Retinal pigment epithelial cell (primary cell): ENCODE data around the gene DLK1.

ENCODE experiments used
- DNase-seq: peaks from one replicate; pipeline ENCODE4 v3.0.0-alpha.2; 2010; ENCODE audit warnings: low read depth
- H3K4me3 ChIP-seq: 2 replicates; pipeline ENCODE4 v1.5.1; 2011; ENCODE audit warnings: mild to moderate bottlenecking, low read length, control low read depth, moderate library complexity
- CTCF ChIP-seq: conservative IDR thresholded peaks from 2 replicates; pipeline ENCODE4 v1.5.1; 2011; ENCODE audit warnings: low read depth, low read length, control low read depth, inconsistent platforms

The DLK1 gene

GRCh38 chr14:100746326-100746725 is 19.6 kb downstream of the DLK1 start:
- no peak for DNase-seq
- H3K4me3 ChIP-seq = no peak overlapping the region
- TF ChIP-seq CTCF = no peak

- H3K4me3 ChIP-seq = no peak overlapping the region
- DNase-seq = peak; percentile 56
- no peak for TF ChIP-seq CTCF
These were observed 20.4 kb downstream of the DLK1 start for GRCh38 chr14:100747021-100747586.

GRCh38 chr14:100747736-100748135 is 21.0 kb downstream of the DLK1 start:
- H3K4me3 ChIP-seq = no peak overlapping the region
- TF ChIP-seq CTCF = no peak
- DNase-seq = no peak

GRCh38 chr14:100748403-100748802 is 21.7 kb downstream of the DLK1 start:
- no peak for DNase-seq
- H3K4me3 ChIP-seq = no peak overlapping the region
- no peak for TF ChIP-seq CTCF

GRCh38 chr14:100748944-100749343 is 22.3 kb downstream of the DLK1 start:
- no peak for TF ChIP-seq CTCF
- no peak for DNase-seq
- no peak overlapping the region for H3K4me3 ChIP-seq

- TF ChIP-seq CTCF = no peak
- no peak for DNase-seq
- H3K4me3 ChIP-seq = no peak overlapping the region
These were observed 23.4 kb downstream of the DLK1 start for GRCh38 chr14:100749967-100750597.
